ACC112 (cell line): ENCODE measurements around the gene MCM5.
"Not testable (repeated sequence)": the region's sequence is repeated elsewhere in the genome, so short reads cannot be mapped to it uniquely, and the experiment has no call there.

Source experiments
- H2AFZ ChIP-seq: fragments of 200-600 bp; sonication (generic); one replicate; pipeline ENCODE4 v1.6.0; 2017; ENCODE audit warnings: antibody characterized with exemption, low read length; ENCODE audit not compliant: unreplicated experiment
- H3K27ac ChIP-seq: fragments of 200-600 bp; sonication (generic); 2 replicates; pipeline ENCODE4 v1.5.1; 2014; ENCODE audit warnings: low read depth, mild to moderate bottlenecking, antibody characterized with exemption, low read length, moderate library complexity
- H3K27me3 ChIP-seq: fragments of 200-600 bp; sonication (generic); 2 replicates; pipeline ENCODE4 v1.6.1; 2014; ENCODE audit warnings: mild to moderate bottlenecking, antibody characterized with exemption, low read length, moderate library complexity, mixed read lengths; ENCODE audit not compliant: insufficient read depth
- H3K36me3 ChIP-seq: fragments of 200-600 bp; sonication (generic); 2 replicates; pipeline ENCODE4 v1.6.1; 2016; ENCODE audit warnings: mild to moderate bottlenecking, antibody characterized with exemption, low read length, moderate library complexity, mixed read lengths; ENCODE audit not compliant: insufficient read depth
- H3K4me1 ChIP-seq: fragments of 200-600 bp; sonication (generic); one replicate; pipeline ENCODE4 v1.6.1; 2016; ENCODE audit warnings: low read length, mixed read lengths; ENCODE audit not compliant: insufficient read depth, unreplicated experiment, control insufficient read depth
- H3K4me3 ChIP-seq: fragments of 200-600 bp; sonication (generic); 2 replicates; pipeline ENCODE4 v1.5.1; 2014; ENCODE audit warnings: mild to moderate bottlenecking, low read depth, low read length
- H3K79me2 ChIP-seq: fragments of 200-600 bp; sonication (generic); one replicate; pipeline ENCODE4 v1.6.0; 2016; ENCODE audit warnings: low read length; ENCODE audit not compliant: control insufficient read depth, unreplicated experiment, insufficient read depth

Gene MCM5

GRCh38 chr22:35364230-35364629 lies 35.7 kb upstream of the MCM5 start:
- H3K4me1 ChIP-seq, H3K27me3 ChIP-seq, H3K36me3 ChIP-seq, H3K4me3 ChIP-seq, H3K27ac ChIP-seq, H3K79me2 ChIP-seq, H2AFZ ChIP-seq: not testable (repeated sequence)

GRCh38 chr22:35367331-35367886 lies 32.5 kb upstream of the MCM5 start:
- Histone ChIP-seq H3K79me2 (no peaks in the 10 kb centered on the region), H3K4me1 (peaks cover 3% of the 10 kb centered on the region), H3K36me3 (no peaks in the 10 kb centered on the region), H2AFZ (no peak overlapping the region), H3K27me3 (no peaks in the 10 kb centered on the region), H3K4me3 (no peak overlapping the region), H3K27ac (no peak overlapping the region)

- Histone ChIP-seq H3K4me1 (peaks cover 3% of the 10 kb centered on the region), H2AFZ (no peak overlapping the region), H3K79me2 (no peaks in the 10 kb centered on the region), H3K36me3 (no peaks in the 10 kb centered on the region), H3K4me3 (no peak overlapping the region), H3K27ac (no peak overlapping the region), H3K27me3 (no peaks in the 10 kb centered on the region)
Observed at GRCh38 chr22:35368386-35368785, 31.6 kb upstream of the MCM5 start.

GRCh38 chr22:35369996-35370395 lies 29.9 kb upstream of the MCM5 start:
- Histone ChIP-seq H2AFZ (no peak overlapping the region), H3K79me2 (no peaks in the 10 kb centered on the region), H3K27ac (no peak overlapping the region), H3K4me1 (peaks cover 3% of the 10 kb centered on the region), H3K27me3 (no peaks in the 10 kb centered on the region), H3K4me3 (no peak overlapping the region), H3K36me3 (no peaks in the 10 kb centered on the region)

- Histone ChIP-seq H3K4me3 (no peak overlapping the region), H2AFZ (no peak overlapping the region), H3K79me2 (no peaks in the 10 kb centered on the region), H3K4me1 (peaks cover 29% of the 10 kb centered on the region), H3K27me3 (no peaks in the 10 kb centered on the region), H3K36me3 (no peaks in the 10 kb centered on the region), H3K27ac (no peak overlapping the region)
Observed at GRCh38 chr22:35373781-35374180, 26.2 kb upstream of the MCM5 start.

- H3K79me2 ChIP-seq = no peaks in the 10 kb centered on the region
- H3K27ac ChIP-seq = no peak overlapping the region
- H3K36me3 ChIP-seq = no peaks in the 10 kb centered on the region
- no peak overlapping the region for H3K4me3 ChIP-seq
- H3K27me3 ChIP-seq = no peaks in the 10 kb centered on the region
- no peak overlapping the region for H2AFZ ChIP-seq
- peaks cover 33% of the 10 kb centered on the region for H3K4me1 ChIP-seq
Observed at GRCh38 chr22:35375031-35375430, 24.9 kb upstream of the MCM5 start.

- peaks cover 38% of the 10 kb centered on the region for H3K4me1 ChIP-seq
- H3K4me3 ChIP-seq = no peak overlapping the region
- H3K27ac ChIP-seq = no peak overlapping the region
- H3K27me3 ChIP-seq = no peaks in the 10 kb centered on the region
- no peak overlapping the region for H2AFZ ChIP-seq
- H3K36me3 ChIP-seq = no peaks in the 10 kb centered on the region
- no peaks in the 10 kb centered on the region for H3K79me2 ChIP-seq
Observed at GRCh38 chr22:35375526-35375925, 24.4 kb upstream of the MCM5 start.

GRCh38 chr22:35376728-35377472 lies 23.0 kb upstream of the MCM5 start:
- H3K4me1 ChIP-seq = peaks cover 39% of the 10 kb centered on the region
- no peaks in the 10 kb centered on the region for H3K36me3 ChIP-seq
- H3K79me2 ChIP-seq = peaks cover 9% of the 10 kb centered on the region
- H3K27me3 ChIP-seq = no peaks in the 10 kb centered on the region
- H3K27ac ChIP-seq = peak overlapping the region; percentile 82
- peak overlapping the region; percentile 75 for H2AFZ ChIP-seq
- no peak overlapping the region for H3K4me3 ChIP-seq

GRCh38 chr22:35377735-35378134 lies 22.2 kb upstream of the MCM5 start:
- H3K79me2 ChIP-seq = peaks cover 11% of the 10 kb centered on the region
- H3K4me1 ChIP-seq = peaks cover 36% of the 10 kb centered on the region
- H2AFZ ChIP-seq = no peak overlapping the region
- H3K27me3 ChIP-seq = no peaks in the 10 kb centered on the region
- no peak overlapping the region for H3K4me3 ChIP-seq
- peak overlapping the region; percentile 82 for H3K27ac ChIP-seq
- no peaks in the 10 kb centered on the region for H3K36me3 ChIP-seq

- no peak overlapping the region for H3K27ac ChIP-seq
- no peaks in the 10 kb centered on the region for H3K27me3 ChIP-seq
- H3K4me3 ChIP-seq = no peak overlapping the region
- H3K4me1 ChIP-seq = peaks cover 44% of the 10 kb centered on the region
- H3K36me3 ChIP-seq = peaks cover 6% of the 10 kb centered on the region; the same call in 1 of the 2 replicates
- H3K79me2 ChIP-seq = peaks cover 19% of the 10 kb centered on the region
- no peak overlapping the region for H2AFZ ChIP-seq
Observed at GRCh38 chr22:35378621-35379020, 21.3 kb upstream of the MCM5 start.
